ENCODE measurements around the gene ISCA2. TPM values are rescaled to one million over a fixed set of nuclear protein-coding genes. Genes with fewer than 3 reads are reported as not detected.

Gene ISCA2
- total and polyA plus RNA-seq, 2 donors (not counting 3 experiments of a cell fraction or from before 2014, with no cell fraction given) = 22.6 to 25.7 TPM

DNA sequence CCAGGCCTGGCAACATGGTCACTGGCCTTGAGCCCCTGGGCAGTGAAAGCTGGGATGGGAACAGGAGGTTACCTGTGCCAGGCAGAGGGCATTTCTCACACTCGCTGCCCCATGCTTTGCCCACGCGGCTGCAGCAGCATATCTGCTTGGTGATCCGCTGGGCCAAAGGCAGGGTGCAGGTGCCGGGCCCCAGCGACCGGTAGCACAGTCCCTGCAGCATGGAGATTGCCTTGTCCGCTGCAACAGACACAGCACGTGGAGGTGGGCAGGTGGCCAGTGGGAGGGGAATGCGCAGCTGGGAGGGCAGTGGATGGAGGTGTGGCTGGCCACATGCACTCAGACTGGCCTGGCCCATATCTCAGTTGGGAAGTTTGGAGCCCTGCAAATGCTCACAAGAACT, 35.3 kb downstream of the ISCA2 start:
- Histone ChIP-seq H3K27ac (ENCODE audit: insufficient read depth, low read depth, low read length) (no peak overlapping the region), H4K20me1 (replicated peaks; ENCODE audit: control insufficient read depth, extremely low read depth, insufficient read depth, low read length) (no peaks in the 10 kb centered on the region), H3K9ac (replicated peaks; ENCODE audit: extremely low read depth, insufficient read depth, low read length) (no peak overlapping the region), H3K27me3 (ENCODE audit: control insufficient read depth in 2 of 2, insufficient read depth in 2 of 2, low read length in 2 of 2) (no peaks in the 10 kb centered on the region), H3K79me2 (ENCODE audit: control insufficient read depth, insufficient read depth, low read length) (no peaks in the 10 kb centered on the region), H3K9me1 (replicated peaks; ENCODE audit: control insufficient read depth, extremely low read depth, insufficient read depth, low read length) (no peaks in the 10 kb centered on the region), H3K36me3 (ENCODE audit: control insufficient read depth in 2 of 2, extremely low read depth in 1 of 2, insufficient read depth in 2 of 2, low read length in 2 of 2) (peaks cover 13 to 47% of the 10 kb centered on the region in 2 experiments), H3K4me3 (replicated peaks in 1 of 3; ENCODE audit: insufficient read depth in 1 of 3, low read depth in 1 of 3, low read length in 3 of 3) (no peak overlapping the region), H3K4me2 (ENCODE audit: insufficient read depth, low read length) (no peak overlapping the region), H3K4me1 (ENCODE audit: control insufficient read depth, extremely low read depth, insufficient read depth, low read length) (no peaks in the 10 kb centered on the region), H3K9me3 (replicated peaks; ENCODE audit: control insufficient read depth, insufficient read depth, low read length) (no peaks in the 10 kb centered on the region), H2AFZ (ENCODE audit: low read depth, low read length) (no peak overlapping the region)
- TSS peak; percentile 11 for BruUV-seq (replicated peaks)
- FAIRE-seq (no peak), DNase-seq (ENCODE audit: low read depth, low spot score) (no peak)
- ChIA-PET CTCF (no interaction called here), POLR2A (interaction anchor here (0.6 kb wide), 1 partner anchor 44 kb away, joined by 3 read pairs; no protein-coding TSS in a partner anchor)
- dilution Hi-C loops (cut with MboI; ENCODE audit: extremely low pct_ligation_motif_present, low sequenced_read_pairs) (no loop called here), intact Hi-C loops (cut with micrococcal nuclease) (no loop called here)
- TF ChIP-seq MYC (IDR thresholded peaks at IDR 0.05; ENCODE audit: low read depth, low read length) = no peak
- TF ChIP-seq, protein P1, sequence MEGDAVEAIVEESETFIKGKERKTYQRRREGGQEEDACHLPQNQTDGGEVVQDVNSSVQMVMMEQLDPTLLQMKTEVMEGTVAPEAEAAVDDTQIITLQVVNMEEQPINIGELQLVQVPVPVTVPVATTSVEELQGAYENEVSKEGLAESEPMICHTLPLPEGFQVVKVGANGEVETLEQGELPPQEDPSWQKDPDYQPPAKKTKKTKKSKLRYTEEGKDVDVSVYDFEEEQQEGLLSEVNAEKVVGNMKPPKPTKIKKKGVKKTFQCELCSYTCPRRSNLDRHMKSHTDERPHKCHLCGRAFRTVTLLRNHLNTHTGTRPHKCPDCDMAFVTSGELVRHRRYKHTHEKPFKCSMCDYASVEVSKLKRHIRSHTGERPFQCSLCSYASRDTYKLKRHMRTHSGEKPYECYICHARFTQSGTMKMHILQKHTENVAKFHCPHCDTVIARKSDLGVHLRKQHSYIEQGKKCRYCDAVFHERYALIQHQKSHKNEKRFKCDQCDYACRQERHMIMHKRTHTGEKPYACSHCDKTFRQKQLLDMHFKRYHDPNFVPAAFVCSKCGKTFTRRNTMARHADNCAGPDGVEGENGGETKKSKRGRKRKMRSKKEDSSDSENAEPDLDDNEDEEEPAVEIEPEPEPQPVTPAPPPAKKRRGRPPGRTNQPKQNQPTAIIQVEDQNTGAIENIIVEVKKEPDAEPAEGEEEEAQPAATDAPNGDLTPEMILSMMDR (IDR thresholded peaks at IDR 0.05; ENCODE audit: extremely low read depth in 1 of 2, insufficient read depth in 1 of 2, low read depth in 1 of 2, low read length in 2 of 2) = no peak
- no peak for TF ChIP-seq EZH2 (IDR thresholded peaks at IDR 0.05; ENCODE audit: borderline replicate concordance, low read depth, low read length, severe bottlenecking)
- no peak for TF ChIP-seq JUN (IDR thresholded peaks at IDR 0.05; ENCODE audit: borderline replicate concordance, insufficient read depth, insufficient read length, low read depth)
- peak; percentile 19 for TF ChIP-seq POLR2A (IDR thresholded peaks at IDR 0.05; ENCODE audit: low read depth, low read length)
- no peak for TF ChIP-seq POLR2AphosphoS5 (IDR thresholded peaks at IDR 0.05; ENCODE audit: insufficient read depth, low read depth, low read length)
- no peak for TF ChIP-seq FOS (IDR thresholded peaks at IDR 0.05; ENCODE audit: borderline replicate concordance, insufficient read depth, low read length)
